ENCODE results near the gene BACH2.
"Not testable (repeated sequence)": the region's sequence is repeated elsewhere in the genome, so short reads cannot be mapped to it uniquely, and the experiment has no call there.

BACH2 gene

GRCh38 chr6:89925826-89926225, 370.8 kb downstream of the BACH2 start:
- no peak for DNase-seq (ENCODE audit: extremely low read depth in 1 of 2, low read depth in 1 of 2)

DNA sequence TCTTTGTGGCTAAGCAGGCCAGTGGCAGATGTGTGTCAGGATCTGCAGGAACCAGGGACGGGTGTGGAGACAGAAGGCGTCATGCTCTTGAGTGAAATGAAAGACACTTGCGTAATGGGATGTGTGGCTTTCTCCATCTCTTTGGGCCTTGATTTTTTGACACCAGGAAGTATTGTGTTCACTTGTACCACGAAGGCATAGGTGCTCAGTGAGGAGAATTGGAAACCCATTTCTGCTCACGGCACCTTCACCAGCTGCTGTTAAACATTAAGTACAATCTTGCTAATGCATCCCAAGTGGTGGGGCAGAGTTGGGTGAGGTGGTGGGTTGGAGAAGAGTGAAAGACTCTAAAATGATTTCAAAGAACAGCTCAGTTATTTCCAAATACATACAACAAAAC, 372.4 kb downstream of the BACH2 start:
- DNase-seq (ENCODE audit: extremely low read depth in 1 of 2, low read depth in 1 of 2): no peak

DNA sequence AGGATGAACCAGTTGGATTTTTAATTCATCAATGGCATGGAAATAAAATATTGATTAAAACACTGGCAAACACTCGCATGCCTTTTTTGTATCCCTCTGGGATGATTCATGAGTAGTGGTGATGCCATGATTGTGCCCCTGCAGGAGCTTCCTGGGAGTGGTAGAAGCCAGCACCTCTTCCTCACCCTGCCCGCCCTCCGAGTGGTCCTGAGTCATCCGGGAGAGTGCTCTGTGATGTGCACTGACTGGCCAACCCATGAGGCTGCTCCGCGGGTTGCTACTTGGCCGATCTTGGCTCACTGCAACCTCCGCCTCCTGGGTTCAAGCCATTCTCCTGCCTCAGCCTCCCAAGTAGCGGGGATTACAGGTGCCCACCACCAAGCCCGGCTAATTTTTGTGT, 375.0 kb downstream of the BACH2 start:
- DNase-seq (ENCODE audit: extremely low read depth in 1 of 2, low read depth in 1 of 2): no peak

- DNase-seq (ENCODE audit: extremely low read depth in 1 of 2, low read depth in 1 of 2): no peak
These were observed 375.4 kb downstream of the BACH2 start for GRCh38 chr6:89921197-89921596.

DNA sequence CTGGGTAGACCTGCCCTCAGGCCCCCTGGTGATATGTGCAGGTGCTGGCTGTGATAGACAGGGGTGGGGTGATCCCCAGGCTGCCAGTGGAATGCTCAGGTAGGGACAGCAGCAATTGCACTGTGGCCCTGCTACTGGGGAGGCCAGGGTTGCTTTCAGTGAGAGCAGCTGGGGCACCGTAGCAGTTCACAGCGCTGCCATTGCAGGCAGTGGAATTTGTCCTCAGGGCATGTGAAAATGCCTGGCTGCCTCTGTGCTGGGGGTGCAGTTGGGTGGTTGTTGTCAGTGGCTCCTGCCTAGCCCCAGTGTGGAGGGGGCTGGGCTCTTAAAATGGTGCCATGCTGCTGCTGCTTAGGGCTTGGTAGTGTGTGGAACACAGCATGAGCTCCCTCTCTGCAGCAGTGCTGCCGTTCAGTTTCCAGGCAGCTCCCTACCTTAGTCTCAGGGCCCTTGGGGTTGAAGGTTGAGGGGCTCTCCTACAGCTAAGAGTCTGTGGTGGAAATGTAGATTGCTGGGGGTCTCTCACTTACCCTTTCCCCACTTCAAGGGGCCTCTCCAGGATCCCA, 378.8 kb downstream of the BACH2 start:
- DNase-seq (ENCODE audit: extremely low read depth in 1 of 2, low read depth in 1 of 2): no peak

GRCh38 chr6:89917216-89917615, 379.4 kb downstream of the BACH2 start:
- DNase-seq (ENCODE audit: extremely low read depth in 1 of 2, low read depth in 1 of 2): no peak

GRCh38 chr6:89916136-89916920, 380.3 kb downstream of the BACH2 start:
- no peak for DNase-seq (ENCODE audit: extremely low read depth in 1 of 2, low read depth in 1 of 2)

DNA sequence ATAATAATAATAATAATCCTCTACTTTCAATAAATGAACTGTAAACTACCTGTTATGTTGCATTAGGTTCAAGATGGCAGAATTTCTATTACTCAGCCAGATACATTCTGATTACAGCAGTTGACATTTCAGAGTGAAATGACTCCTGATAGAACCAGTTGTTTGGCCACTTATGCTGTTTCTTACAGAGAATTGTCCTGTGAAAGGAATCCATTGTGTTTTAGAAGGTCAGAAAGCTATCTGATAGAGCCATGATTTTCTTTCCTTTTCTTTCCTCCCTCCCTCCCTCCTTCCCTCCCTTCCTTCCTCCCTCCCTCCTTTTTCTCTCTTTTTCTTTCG, 385.8 kb downstream of the BACH2 start:
- no peak for DNase-seq (ENCODE audit: extremely low read depth in 1 of 2, low read depth in 1 of 2)

GRCh38 chr6:89910001-89910901, 386.4 kb downstream of the BACH2 start:
- DNase-seq (ENCODE audit: extremely low read depth in 1 of 2, low read depth in 1 of 2): not testable (repeated sequence)

DNA sequence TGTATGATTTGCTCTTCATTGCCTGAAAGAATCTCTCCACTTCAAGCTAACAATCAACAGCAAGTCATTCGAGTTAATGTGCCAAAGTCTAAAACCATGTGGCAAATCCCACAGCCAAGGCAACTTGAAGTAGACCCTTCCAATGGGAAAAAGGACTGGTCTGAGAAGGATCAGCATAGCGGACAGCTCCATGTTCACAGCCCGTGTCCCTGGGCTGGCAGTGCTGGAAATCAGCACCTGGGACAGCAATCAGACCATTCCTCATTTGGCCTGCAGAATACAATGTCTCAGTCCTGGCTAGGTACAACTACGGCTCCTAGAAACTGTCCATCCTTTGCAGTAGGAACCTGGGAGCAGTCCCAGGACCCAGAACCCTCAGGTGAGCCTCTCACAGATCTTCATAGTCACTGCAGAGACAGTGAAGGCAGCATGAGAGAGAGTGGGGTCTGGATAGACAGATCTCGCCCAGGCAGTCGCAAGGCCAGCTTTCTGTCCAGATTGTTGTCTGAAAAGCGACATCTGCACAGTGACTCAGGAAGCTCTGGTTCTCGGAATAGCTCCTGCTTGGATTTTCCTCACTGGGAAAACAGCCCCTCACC, 401.3 kb downstream of the BACH2 start:
- DNase-seq (ENCODE audit: extremely low read depth in 1 of 2, low read depth in 1 of 2): no peak

DNA sequence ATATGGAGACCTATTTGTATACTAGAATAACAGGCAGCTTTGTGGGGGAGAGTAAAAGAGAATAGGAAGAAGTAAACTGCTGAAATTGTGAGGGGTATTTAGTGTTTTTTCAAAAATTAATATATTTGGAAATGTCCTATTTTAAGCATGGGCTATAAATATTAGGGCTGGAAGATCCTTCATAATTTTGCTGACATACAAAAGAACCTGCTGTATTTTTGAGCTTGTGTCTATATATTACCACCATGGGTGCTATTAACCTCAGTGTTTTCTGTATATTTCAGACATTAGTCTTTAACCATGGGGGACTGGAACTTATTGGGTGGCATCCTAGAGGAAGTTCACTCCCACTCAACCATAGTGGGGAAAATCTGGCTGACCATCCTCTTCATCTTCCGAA, 402.5 kb downstream of the BACH2 start, which contains the start of gene GJA10:
GJA10 (plus strand) TSS at position 301 of the 400 bp plus-strand sequence; CDS start at position 301, 0 bp downstream.
- DNase-seq (ENCODE audit: extremely low read depth in 1 of 2, low read depth in 1 of 2): no peak

GRCh38 chr6:89892577-89892976, 404.1 kb downstream of the BACH2 start:
- DNase-seq (ENCODE audit: extremely low read depth in 1 of 2, low read depth in 1 of 2): not testable (repeated sequence)

- DNase-seq (ENCODE audit: extremely low read depth in 1 of 2, low read depth in 1 of 2): not testable (repeated sequence)
These were observed 405.7 kb downstream of the BACH2 start for GRCh38 chr6:89890845-89891528.

DNA sequence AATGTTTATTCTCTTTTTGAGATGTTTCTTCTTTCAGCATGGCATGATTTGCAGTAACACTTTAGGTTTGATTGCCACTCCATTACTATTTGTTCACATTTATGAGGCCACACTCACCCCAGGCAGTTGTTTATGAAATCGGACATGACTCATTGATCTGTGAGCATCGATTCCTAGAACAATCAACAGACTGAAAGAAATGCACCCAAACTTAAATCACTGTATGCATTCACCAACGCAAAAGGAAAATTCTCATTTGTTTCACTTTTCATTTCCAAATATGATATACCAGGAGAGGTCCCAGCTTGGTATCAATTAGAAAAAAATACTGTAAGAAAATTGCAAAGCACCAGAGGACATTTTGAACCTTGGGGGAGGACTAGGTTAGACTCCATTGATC, 407.8 kb downstream of the BACH2 start:
- no peak for DNase-seq (ENCODE audit: extremely low read depth in 1 of 2, low read depth in 1 of 2)

- no peak for DNase-seq (ENCODE audit: extremely low read depth in 1 of 2, low read depth in 1 of 2)
These were observed 408.5 kb downstream of the BACH2 start for GRCh38 chr6:89888138-89888514.

DNA sequence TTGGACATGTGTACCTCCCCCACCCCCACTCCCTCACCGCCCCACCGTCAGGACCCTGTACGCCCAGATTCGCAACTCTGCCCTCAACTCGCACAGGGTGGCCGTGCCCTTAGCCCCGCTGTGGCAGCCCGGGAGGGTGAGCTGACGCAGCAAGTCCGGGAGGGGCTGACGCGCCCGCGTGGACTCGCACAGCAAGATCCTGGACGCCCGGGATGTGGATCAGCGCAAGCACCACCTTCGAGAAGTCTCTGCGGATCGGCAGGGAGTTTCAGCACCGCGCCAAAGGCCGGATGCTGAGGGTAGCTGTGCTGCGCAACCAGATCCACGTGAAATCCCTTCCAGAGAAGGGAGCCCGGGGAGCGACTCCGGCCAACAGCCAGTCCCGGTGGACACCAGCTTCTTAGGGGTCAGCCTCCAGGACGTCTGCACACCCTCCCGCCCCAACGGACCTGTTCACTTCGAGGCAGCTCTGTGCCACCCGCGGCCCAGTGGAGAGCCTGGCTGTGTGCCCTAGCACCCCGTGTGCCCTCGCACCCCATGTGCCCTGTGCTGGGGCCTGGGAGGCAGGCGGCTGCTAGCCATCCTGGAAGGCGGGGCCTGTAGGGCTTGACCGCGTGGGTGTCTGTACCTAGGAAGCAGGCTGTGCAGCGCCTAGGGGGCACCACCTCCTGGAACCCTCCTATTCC, 409.0 kb downstream of the BACH2 start:
- DNase-seq (ENCODE audit: extremely low read depth in 1 of 2, low read depth in 1 of 2): no peak

- DNase-seq (ENCODE audit: extremely low read depth in 1 of 2, low read depth in 1 of 2): no peak
These were observed 410.1 kb downstream of the BACH2 start for GRCh38 chr6:89886378-89887120.

Measured in stimulated activated CD8-positive, alpha-beta memory T cell treated with anti-CD3 and anti-CD28 coated beads, Interleukin-7, amount 100 ng/mL, for 48 hours (primary cell).